ENCODE measurements around the gene IRAK4.

- no peak for TF ChIP-seq CTCF (IDR thresholded peaks at IDR 0.05)
- TF ChIP-seq POLR2A (IDR thresholded peaks at IDR 0.05): no peak
Observed at GRCh38 chr12:43750814-43751213, 7.9 kb upstream of the IRAK4 start.

All from right lobe of liver (tissue), 4 donors.